Fibroblast of villous mesenchyme (primary cell): ENCODE data around the gene CDSN. TPM values are rescaled to one million over a fixed set of nuclear protein-coding genes. Genes with fewer than 3 reads are reported as not detected.
"Not testable (repeated sequence)": the region's sequence is repeated elsewhere in the genome, so short reads cannot be mapped to it uniquely, and the experiment has no call there.

Experiments
- DNase-seq: peaks from one replicate; pipeline ENCODE4 v3.0.0-alpha.2; 2010; ENCODE audit warnings: low read depth
- H3K4me3 ChIP-seq: 2 replicates; pipeline ENCODE4 v1.5.1; 2011; ENCODE audit warnings: low read depth, mild to moderate bottlenecking, low read length
- total RNA-seq: library from RNA; depleted of rRNA; stranded (reverse); fragments of >200 nt; gene quantifications from 2 replicates; pipeline ENCODE4 v1.2.3, GENCODE V29; 2012
- TF ChIP-seq, protein P1 (sequence below): IDR thresholded peaks from 2 replicates; pipeline ENCODE4 v1.5.1; 2012; ENCODE audit warnings: low read depth, mild to moderate bottlenecking, low read length; ENCODE audit not compliant: insufficient read depth

Gene CDSN, protein sequence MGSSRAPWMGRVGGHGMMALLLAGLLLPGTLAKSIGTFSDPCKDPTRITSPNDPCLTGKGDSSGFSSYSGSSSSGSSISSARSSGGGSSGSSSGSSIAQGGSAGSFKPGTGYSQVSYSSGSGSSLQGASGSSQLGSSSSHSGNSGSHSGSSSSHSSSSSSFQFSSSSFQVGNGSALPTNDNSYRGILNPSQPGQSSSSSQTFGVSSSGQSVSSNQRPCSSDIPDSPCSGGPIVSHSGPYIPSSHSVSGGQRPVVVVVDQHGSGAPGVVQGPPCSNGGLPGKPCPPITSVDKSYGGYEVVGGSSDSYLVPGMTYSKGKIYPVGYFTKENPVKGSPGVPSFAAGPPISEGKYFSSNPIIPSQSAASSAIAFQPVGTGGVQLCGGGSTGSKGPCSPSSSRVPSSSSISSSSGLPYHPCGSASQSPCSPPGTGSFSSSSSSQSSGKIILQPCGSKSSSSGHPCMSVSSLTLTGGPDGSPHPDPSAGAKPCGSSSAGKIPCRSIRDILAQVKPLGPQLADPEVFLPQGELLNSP
- not detected in 2 replicates for total RNA-seq

DNA sequence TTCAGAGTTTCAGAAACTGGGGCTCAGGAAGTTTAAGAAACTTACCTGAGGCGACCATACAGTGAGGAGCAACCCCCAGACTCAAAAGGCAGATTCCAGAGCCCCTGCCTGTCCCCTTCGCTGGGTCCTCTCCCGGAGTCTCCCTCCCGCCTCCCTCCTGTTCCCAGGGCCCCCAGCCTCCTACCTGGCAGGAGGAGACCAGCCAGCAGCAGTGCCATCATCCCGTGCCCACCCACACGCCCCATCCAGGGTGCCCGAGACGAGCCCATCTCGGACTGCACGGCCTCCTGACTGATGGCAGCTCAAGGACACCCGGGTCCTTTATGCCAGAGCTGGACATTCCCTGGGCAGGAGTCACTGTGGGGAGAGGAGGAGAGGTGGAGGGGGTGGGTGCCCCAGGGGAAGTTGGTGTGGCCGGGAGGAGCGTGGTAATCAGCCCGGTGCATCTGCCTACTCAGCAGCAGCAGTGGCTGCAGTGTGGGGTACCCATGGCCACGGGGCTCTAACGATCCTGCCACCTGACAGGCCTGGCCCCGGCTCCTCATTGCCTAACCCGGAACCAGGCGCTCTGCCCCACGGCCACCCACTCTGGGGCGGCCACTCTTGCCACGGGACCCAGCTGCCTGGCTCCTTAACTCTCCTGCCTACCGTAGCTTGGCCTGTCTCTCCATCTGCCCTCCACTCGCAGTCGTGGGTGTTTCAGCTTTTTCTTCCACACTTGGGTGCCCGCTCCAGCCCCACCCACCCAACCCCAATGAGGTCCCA lies at the start of gene CDSN:
Gene CDSN (minus strand): TSS at position 296 of the 765 bp plus-strand sequence. CDS start 27 bp downstream, at position 269.
- no peak for DNase-seq
- H3K4me3 ChIP-seq = no peak within 1 kb of the TSS
- TF ChIP-seq, protein P1, sequence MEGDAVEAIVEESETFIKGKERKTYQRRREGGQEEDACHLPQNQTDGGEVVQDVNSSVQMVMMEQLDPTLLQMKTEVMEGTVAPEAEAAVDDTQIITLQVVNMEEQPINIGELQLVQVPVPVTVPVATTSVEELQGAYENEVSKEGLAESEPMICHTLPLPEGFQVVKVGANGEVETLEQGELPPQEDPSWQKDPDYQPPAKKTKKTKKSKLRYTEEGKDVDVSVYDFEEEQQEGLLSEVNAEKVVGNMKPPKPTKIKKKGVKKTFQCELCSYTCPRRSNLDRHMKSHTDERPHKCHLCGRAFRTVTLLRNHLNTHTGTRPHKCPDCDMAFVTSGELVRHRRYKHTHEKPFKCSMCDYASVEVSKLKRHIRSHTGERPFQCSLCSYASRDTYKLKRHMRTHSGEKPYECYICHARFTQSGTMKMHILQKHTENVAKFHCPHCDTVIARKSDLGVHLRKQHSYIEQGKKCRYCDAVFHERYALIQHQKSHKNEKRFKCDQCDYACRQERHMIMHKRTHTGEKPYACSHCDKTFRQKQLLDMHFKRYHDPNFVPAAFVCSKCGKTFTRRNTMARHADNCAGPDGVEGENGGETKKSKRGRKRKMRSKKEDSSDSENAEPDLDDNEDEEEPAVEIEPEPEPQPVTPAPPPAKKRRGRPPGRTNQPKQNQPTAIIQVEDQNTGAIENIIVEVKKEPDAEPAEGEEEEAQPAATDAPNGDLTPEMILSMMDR = no peak

DNA sequence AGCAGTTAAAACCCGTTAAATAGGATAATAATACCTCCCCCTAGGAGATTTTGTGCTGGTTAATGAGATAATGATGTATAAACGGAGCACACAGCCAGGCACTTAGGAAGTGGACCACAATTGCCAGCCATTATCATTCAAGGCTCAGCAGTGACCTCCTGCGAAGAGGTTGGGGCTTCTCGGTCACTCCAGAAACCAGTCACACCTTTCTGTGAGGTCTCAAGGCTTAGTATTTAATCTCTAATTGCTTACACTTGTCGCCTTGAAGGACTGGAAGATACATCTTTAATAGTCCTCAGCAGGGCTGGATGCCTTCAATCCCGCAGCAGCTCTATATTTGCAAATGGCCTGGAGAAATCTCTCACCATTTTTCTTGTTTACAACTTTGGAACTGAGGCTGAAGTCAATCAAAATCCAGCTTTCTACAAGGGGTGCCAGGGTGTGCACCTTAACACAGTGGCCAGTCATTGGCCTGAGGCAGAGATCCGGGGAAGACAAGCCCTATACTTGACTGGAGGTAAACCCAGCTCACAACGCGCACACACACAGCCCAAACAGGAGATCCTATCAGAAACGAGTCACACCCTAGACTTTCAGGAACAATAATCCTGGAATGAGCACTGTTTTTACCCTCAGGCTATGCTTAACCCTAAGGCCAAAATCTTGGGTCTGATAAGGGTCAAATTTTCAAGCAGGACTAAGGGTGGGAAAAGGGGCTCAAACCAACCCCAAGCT lies 49.0 kb upstream of the CDSN start:
- no peak for DNase-seq
- TF ChIP-seq, protein P1 = no peak
- H3K4me3 ChIP-seq = no peak overlapping the region

DNA sequence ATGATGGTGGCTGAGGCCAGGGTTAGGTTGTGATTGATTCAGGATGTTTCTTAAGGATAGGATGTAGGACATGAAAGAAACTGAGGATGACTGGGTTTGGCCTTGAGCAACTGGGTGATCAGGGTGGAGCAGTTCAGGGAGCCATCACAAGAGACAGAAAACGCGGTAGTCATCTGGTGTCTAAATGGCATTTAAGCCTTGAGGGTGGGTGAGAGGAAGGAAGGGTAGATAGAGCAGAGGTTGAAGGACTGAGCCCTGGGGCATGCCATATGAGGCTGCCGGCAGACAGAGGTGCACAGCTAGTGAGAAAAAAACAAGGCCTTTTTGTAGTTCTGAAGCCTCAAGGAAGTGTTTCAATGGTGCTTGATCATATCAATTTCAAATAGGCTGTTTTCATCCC lies 48.4 kb upstream of the CDSN start:
- TF ChIP-seq, protein P1 = no peak
- no peak overlapping the region for H3K4me3 ChIP-seq
- DNase-seq = no peak

DNA sequence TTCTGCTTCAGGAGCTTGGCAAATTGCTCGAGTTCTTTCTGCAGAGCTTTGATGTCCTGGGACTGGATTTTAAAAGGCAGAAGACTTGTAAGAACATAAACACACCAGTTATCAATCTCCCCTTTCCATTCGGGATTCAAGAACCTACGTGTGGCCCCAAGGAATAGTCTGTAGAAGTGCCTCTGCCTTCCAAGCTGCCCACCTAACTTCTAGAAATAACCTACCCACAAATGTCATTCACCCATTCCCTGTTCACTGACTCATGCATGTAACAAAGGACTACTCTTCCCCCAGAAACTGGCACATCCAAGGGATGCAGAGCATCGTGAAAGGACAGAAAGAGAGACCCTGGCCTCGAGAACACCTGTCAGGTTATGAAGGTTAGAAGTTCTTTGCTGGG lies 45.7 kb upstream of the CDSN start:
- TF ChIP-seq, protein P1 = no peak
- DNase-seq = no peak
- H3K4me3 ChIP-seq = no peak overlapping the region

DNA sequence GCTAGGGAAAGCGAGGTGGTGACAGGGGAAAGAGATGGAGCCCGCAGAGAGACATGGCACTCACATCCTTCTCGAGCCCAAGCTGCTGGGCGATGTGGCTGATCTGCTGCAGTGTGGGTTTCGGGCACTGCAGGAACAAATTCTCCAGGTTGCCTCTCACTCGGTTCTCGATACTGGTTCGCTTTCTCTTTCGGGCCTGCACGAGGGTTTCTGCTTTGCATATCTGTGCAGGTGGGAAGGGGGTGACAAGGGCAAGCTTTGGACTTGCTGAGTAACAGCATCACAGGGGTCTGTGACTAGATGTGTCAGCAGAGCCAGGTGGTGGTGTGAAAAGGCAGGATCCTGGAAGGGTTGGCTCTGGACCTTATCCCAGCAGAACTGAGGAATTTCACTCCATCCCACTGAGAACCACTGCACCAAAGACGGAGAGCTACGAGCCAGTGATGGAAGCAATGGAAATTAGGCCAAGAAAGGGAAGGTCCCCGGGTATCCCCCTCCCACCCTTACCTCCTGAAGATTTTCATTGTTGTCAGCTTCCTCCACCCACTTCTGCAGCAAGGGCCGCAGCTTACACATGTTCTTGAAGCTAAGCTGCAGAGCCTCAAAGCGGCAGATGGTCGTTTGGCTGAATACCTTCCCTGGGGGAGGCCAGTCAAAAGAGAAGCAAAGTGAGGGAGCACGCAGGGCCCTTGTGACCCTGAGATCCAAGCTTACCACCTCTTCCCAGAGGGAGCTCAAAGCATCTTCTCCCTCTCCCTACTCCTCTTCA lies 45.0 kb upstream of the CDSN start:
- DNase-seq, H3K4me3 ChIP-seq: not testable (repeated sequence)

DNA sequence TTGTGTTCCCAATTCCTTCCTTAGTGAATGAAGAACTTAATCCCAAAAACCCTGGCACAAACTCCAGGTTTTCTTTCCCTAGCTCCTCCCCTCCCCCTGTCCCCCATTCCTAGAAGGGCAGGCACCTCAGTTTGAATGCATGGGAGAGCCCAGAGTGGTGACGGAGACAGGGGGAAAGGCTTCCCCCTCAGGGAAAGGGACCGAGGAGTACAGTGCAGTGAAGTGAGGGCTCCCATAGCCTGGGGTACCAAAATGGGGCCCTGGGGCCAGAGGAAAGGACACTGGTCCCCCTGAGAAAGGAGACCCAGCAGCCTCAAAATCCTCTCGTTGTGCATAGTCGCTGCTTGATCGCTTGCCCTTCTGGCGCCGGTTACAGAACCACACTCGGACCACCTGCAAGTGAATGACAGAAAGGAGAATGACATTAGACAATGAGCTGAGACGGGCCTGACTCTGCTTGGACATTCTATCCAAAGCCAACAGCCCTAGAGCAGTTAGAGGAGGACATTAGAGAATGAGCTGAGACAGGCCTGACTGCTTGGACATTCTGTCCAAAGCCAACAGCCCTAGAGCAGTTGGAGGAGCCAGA lies 44.3 kb upstream of the CDSN start:
- DNase-seq, H3K4me3 ChIP-seq: not testable (repeated sequence)

DNA sequence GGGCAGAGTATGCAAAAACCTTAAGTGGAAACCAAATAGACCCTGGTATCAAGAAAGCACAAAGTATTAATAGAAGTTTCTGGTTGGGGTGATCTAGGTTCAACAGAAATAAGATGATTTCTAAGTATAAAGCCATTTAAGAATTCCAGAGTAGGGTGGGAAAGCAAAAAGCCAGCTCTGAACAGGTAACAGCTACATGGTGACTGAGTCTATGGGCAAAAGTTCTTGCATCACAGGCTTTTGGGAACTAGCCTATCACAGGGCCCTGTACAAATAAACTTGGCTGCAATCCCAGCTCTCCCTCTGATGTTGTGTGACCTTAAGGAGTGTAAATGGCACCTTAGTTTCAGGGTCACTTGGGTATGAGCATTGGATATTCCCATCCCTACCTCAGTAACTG lies 43.7 kb upstream of the CDSN start:
- H3K4me3 ChIP-seq = no peak overlapping the region
- DNase-seq = peak; percentile 18
- TF ChIP-seq, protein P1 = no peak
